A549 treated with Mapracorat at 1 μM for 4 hours (cell line): ENCODE data around the gene FAM83E. TPM values are rescaled to one million over a fixed set of nuclear protein-coding genes. Genes with fewer than 3 reads are reported as not detected.

Source experiments
- total RNA-seq: library from RNA; stranded (reverse); fragments of 200-300 nt; extraction: Qiagen RNA extraction; gene quantifications from 5 replicates; pipeline ENCODE4 v1.2.3, GENCODE V29; 2022

Gene FAM83E
- total RNA-seq = 0.14 to 0.42 TPM (median 0.22 TPM) in 5 replicates

GRCh38 chr19:48614436-48615230 is at the start of gene FAM83E:
Gene FAM83E, minus strand, starts transcription at chr19:48615076. Its CDS starts 1,704 bp downstream, at chr19:48613372.

DNA sequence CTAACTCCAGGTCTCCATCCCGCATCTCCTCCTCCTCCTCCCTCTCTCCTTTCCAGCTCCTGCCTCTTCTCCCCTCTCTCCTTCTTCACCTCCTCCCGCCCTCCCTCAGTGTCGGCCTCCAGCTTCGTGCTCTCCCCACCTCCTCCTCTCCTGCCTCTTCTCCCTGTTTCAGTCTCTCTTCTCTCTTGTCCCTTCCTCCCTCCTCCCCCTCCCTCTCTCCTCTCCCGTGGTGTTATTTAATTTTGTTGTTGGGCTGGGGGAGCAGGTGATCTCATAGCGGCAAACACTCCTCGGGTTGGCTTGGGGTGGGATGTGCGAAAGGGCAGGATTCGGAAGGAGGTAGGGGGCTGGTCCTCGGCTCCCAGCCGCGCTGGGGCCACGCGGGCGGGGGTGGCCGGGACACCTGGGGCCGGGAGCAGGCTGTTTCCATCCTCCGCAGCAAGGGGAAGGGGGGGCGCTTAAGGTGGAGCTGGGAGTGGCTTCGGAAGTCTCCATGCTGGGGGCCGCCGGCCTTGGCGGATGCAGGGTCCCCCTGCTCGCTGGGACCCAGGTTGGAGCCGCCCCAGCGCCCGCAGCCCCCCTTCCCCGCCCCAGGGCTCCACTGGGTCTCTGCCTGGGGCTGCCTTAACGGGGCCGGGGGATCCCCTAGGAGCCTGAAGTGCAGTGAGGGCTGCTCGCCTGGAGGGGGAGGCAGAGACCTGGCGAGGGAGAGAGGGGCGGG is 31.3 kb upstream of the FAM83E start, which contains the start of gene CA11:
TSS of gene CA11 (minus strand) at position 187 of the 721 bp plus-strand sequence. CDS start 555 bp downstream, outside the sequence.

DNA sequence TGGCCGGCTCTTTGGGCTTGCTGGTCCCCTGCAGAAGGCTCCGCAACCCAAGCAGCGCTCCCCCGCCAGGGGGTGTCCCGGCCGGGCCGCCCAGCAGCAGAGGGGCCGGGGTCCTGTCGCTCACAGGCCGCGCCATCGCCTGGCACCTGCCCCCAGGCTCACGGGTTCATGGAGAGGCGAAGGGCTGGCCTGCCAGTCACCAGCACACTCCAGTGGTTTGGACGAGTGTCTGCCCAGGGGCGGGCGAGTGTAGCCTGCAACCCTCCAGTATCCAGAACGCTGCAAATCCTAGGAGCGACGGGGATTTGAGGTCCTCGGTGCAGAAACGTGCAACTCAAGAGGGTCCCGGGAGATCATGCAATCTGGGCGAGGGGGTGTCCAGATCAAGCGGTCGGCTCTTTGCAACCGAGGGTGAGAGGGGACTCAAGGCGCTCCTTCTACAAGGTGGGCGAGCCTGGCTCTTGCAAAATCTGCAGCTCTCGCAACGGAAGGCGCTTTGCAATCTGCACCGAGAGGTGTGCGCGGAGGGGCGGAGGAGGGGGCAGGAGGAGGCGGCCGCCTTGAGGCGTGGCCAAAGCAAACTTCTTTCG is 22.1 kb upstream of the FAM83E start, which contains the start of gene DBP:
TSS of gene DBP (minus strand) at position 521 of the 590 bp plus-strand sequence. CDS start at position 136, 385 bp downstream.

GRCh38 chr19:48618916-48619691 is 4.2 kb upstream of the FAM83E start, which contains the start of the genes RPL18 and SPHK2:
Gene RPL18, minus strand, starts transcription at chr19:48619178. Its CDS starts 35 bp downstream, at chr19:48619143.
Gene SPHK2, plus strand, starts transcription at chr19:48619506. Its CDS starts 1,009 bp downstream, at chr19:48620515.

GRCh38 chr19:48606463-48607358 is 8.2 kb downstream of the FAM83E start, which contains the start of gene SPACA4:
Gene SPACA4, plus strand, starts transcription at chr19:48606742. Its CDS starts 237 bp downstream, at chr19:48606979.

Other genes with a start within 250 kb of the FAM83E start
- 356 to 429 TPM (median 400 TPM) in 5 replicates for gene KDELR1, start 223.5 kb downstream of the FAM83E start, total RNA-seq
- 5.5 to 9.7 TPM (median 8.9 TPM) in 5 replicates for gene GRIN2D, start 221.4 kb downstream of the FAM83E start, total RNA-seq
- 97.2 to 126 TPM (median 111 TPM) in 5 replicates for gene GRWD1, start 169.1 kb downstream of the FAM83E start, total RNA-seq
- 0.77 to 2.1 TPM (median 1.1 TPM) in 5 replicates for gene KCNJ14, start 159.5 kb downstream of the FAM83E start, total RNA-seq
- gene CYTH2, start 145.7 kb downstream of the FAM83E start, total RNA-seq = 55.3 to 69.3 TPM (median 62.3 TPM) in 5 replicates
- gene LMTK3, start 103.2 kb downstream of the FAM83E start, total RNA-seq = 2.1 to 5.4 TPM (median 4.9 TPM) in 5 replicates
- 14.1 to 18.6 TPM (median 16.0 TPM) in 5 replicates for gene SULT2B1, start 62.9 kb downstream of the FAM83E start, total RNA-seq
- gene SPACA4, start 8.3 kb downstream of the FAM83E start, total RNA-seq = not detected in 5 replicates
- 3,098 to 3,568 TPM (median 3,229 TPM) in 5 replicates for gene RPL18, start 4.1 kb upstream of the FAM83E start, total RNA-seq
- gene SPHK2, start 4.4 kb upstream of the FAM83E start, total RNA-seq = 10.0 to 16.5 TPM (median 13.6 TPM) in 5 replicates
- 1.0 to 2.9 TPM (median 2.5 TPM) in 5 replicates for gene DBP, start 22.3 kb upstream of the FAM83E start, total RNA-seq
- 7.9 to 13.4 TPM (median 9.7 TPM) in 5 replicates for gene CA11, start 31.1 kb upstream of the FAM83E start, total RNA-seq
- gene NTN5, start 57.9 kb upstream of the FAM83E start, total RNA-seq = 0.07 to 0.19 TPM (median 0.10 TPM) in 4 of 5 replicates, not detected in the other
- not detected in 5 replicates for gene FUT2, start 80.9 kb upstream of the FAM83E start, total RNA-seq
- 0.18 to 0.42 TPM (median 0.34 TPM) in 5 replicates for gene MAMSTR, start 104.6 kb upstream of the FAM83E start, total RNA-seq
- gene RASIP1, start 125.5 kb upstream of the FAM83E start, total RNA-seq = 0.43 to 0.82 TPM (median 0.59 TPM) in 5 replicates
- gene IZUMO1, start 131.8 kb upstream of the FAM83E start, total RNA-seq = not detected in 5 replicates
- 0.04 to 0.10 TPM (median 0.05 TPM) in 5 replicates for gene FUT1, start 137.6 kb upstream of the FAM83E start, total RNA-seq
- gene FGF21, start 140.4 kb upstream of the FAM83E start, total RNA-seq = not detected in 5 replicates
- gene BCAT2, start 196.0 kb upstream of the FAM83E start, total RNA-seq = 51.8 to 64.0 TPM (median 60.0 TPM) in 5 replicates
- 12.3 to 15.1 TPM (median 12.8 TPM) in 5 replicates for gene HSD17B14, start 221.4 kb upstream of the FAM83E start, total RNA-seq